ENCODE data around the gene METTL13.

The METTL13 gene

GRCh38 chr1:171753182-171753581 lies 28.3 kb upstream of the METTL13 start:
- DNase-seq: no peak
- H3K27me3 Mint-ChIP-seq: peaks cover 20 to 22% of the 10 kb centered on the region in 2 donors
- no peak overlapping the region for H3K4me3 Mint-ChIP-seq
- H3K27ac Mint-ChIP-seq: no peak overlapping the region
- no peaks in the 10 kb centered on the region for H3K4me1 Mint-ChIP-seq
- no peak for ATAC-seq (replicated peaks)
- no peaks in the 10 kb centered on the region for H3K36me3 Mint-ChIP-seq
- no peaks in the 10 kb centered on the region for H3K9me3 Mint-ChIP-seq

- H3K27me3 Mint-ChIP-seq: peaks cover 20 to 22% of the 10 kb centered on the region in 2 donors
- no peaks in the 10 kb centered on the region for H3K36me3 Mint-ChIP-seq
- H3K4me1 Mint-ChIP-seq: no peaks in the 10 kb centered on the region
- DNase-seq (no peak), ATAC-seq (replicated peaks) (no peak)
- no peak overlapping the region for H3K27ac Mint-ChIP-seq
- no peaks in the 10 kb centered on the region for H3K9me3 Mint-ChIP-seq
- no peak overlapping the region for H3K4me3 Mint-ChIP-seq
Measured at GRCh38 chr1:171753685-171754352, 27.6 kb upstream of the METTL13 start.

DNA sequence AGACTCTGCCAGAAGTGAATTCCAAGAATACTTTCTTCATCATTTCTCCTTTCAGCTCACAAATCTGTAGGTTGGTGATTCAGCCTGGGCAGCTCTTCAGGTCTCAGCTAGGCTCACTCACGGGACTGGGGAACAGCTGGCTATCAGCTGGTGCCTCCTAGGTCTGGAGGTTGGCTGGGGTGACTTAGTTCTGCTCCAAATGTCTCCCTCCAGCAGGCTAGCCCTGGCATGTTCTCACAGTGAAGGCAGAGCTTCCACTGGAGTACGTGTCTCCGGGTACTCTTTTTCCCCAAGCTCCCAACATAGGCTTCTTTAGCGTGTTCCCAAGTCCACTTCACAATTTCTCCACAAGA lies 27.1 kb upstream of the METTL13 start:
- Mint-ChIP-seq H3K4me1 (no peaks in the 10 kb centered on the region), H3K27ac (no peak overlapping the region), H3K36me3 (no peaks in the 10 kb centered on the region), H3K4me3 (no peak overlapping the region), H3K27me3 (peaks cover 20 to 22% of the 10 kb centered on the region in 2 donors), H3K9me3 (no peaks in the 10 kb centered on the region)
- no peak for DNase-seq
- ATAC-seq (replicated peaks): no peak

- H3K27ac Mint-ChIP-seq: no peak overlapping the region
Measured at GRCh38 chr1:171754971-171755370, 26.5 kb upstream of the METTL13 start.

DNA sequence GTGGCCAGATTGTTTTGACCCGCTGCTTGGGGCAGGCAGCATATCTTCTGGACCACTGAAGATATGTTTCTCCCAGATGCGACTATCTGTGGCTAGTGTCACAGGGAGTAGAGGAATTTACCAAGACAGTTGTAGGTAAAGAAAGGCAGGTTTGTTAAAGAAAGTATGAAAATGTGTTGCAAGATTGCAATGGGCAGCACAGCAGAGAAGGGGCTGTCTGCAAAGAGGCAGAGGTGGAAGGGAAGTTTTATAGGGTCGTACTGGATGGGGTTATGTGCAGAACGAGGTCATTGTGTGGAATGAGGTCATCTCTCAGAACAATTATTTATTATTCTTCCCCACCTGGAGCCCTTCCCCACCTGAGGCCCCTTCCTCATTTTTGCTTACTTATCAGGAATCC lies 24.6 kb upstream of the METTL13 start:
- Mint-ChIP-seq H3K27ac (no peak overlapping the region), H3K36me3 (no peaks in the 10 kb centered on the region), H3K9me3 (no peaks in the 10 kb centered on the region)

More at GRCh38 chr1:171754971-171755370, 26.5 kb upstream of the METTL13 start:
- ATAC-seq (replicated peaks): no peak
- Mint-ChIP-seq H3K4me1 (no peaks in the 10 kb centered on the region), H3K36me3 (no peaks in the 10 kb centered on the region), H3K9me3 (no peaks in the 10 kb centered on the region), H3K4me3 (no peak overlapping the region), H3K27me3 (peaks cover 20 to 22% of the 10 kb centered on the region in 2 donors)
- DNase-seq: no peak

GRCh38 chr1:171758011-171758410 lies 23.4 kb upstream of the METTL13 start:
- H3K9me3 Mint-ChIP-seq: no peaks in the 10 kb centered on the region
- H3K4me1 Mint-ChIP-seq: no peaks in the 10 kb centered on the region
- no peak for ATAC-seq (replicated peaks)
- DNase-seq: no peak
- no peak overlapping the region for H3K27ac Mint-ChIP-seq
- H3K4me3 Mint-ChIP-seq: no peak overlapping the region
- H3K36me3 Mint-ChIP-seq: no peaks in the 10 kb centered on the region
- peaks cover 21 to 27% of the 10 kb centered on the region in 2 donors for H3K27me3 Mint-ChIP-seq

More for the DNA sequence above, 24.6 kb upstream of the METTL13 start:
- Mint-ChIP-seq H3K27me3 (peaks cover 20 to 22% of the 10 kb centered on the region in 2 donors), H3K4me1 (no peaks in the 10 kb centered on the region), H3K4me3 (no peak overlapping the region)
- no peak for DNase-seq
- no peak for ATAC-seq (replicated peaks)

DNA sequence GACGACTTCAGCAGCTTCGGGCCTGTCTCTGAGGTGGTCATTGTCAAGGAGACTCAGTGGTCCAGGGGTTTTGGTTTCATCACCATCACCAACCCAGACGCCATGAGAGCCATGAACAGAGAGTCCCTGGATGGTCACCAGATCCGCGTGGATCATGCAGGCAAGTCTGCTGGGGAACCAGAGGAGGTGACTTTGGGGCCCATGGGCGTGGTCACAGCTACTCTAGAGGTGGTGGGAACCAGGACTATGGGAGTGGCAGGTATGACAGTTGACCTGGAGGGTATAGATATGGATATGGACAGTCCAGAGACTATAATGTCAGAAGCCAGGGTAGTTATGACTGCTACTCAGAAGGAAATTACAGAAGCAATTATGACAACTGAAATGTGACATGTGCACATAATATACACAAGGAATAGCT lies 19.3 kb upstream of the METTL13 start:
- no peak overlapping the region for H3K4me3 Mint-ChIP-seq
- H3K27me3 Mint-ChIP-seq: peaks cover 15 to 18% of the 10 kb centered on the region in 2 donors
- ATAC-seq (replicated peaks) (no peak), DNase-seq (no peak)
- H3K36me3 Mint-ChIP-seq: no peaks in the 10 kb centered on the region
- no peaks in the 10 kb centered on the region for H3K9me3 Mint-ChIP-seq
- no peak overlapping the region for H3K27ac Mint-ChIP-seq
- H3K4me1 Mint-ChIP-seq: peaks cover 0 to 4% of the 10 kb centered on the region in 2 donors

GRCh38 chr1:171763764-171764163 lies 17.7 kb upstream of the METTL13 start:
- Mint-ChIP-seq H3K27ac (no peak overlapping the region), H3K4me1 (peaks cover 0 to 4% of the 10 kb centered on the region in 2 donors), H3K9me3 (no peaks in the 10 kb centered on the region), H3K4me3 (no peak overlapping the region), H3K27me3 (peaks cover 15 to 18% of the 10 kb centered on the region in 2 donors), H3K36me3 (no peaks in the 10 kb centered on the region)
- ATAC-seq (replicated peaks) (no peak), DNase-seq (no peak)

- peaks cover under 1 to 6% of the 10 kb centered on the region in 2 donors for H3K27me3 Mint-ChIP-seq
- DNase-seq (no peak), ATAC-seq (replicated peaks) (no peak)
- no peaks in the 10 kb centered on the region for H3K36me3 Mint-ChIP-seq
- no peak overlapping the region for H3K4me3 Mint-ChIP-seq
- peaks cover 3 to 25% of the 10 kb centered on the region in 2 donors for H3K4me1 Mint-ChIP-seq
- no peak overlapping the region for H3K27ac Mint-ChIP-seq
- no peaks in the 10 kb centered on the region for H3K9me3 Mint-ChIP-seq
Measured at GRCh38 chr1:171769171-171769570, 12.3 kb upstream of the METTL13 start.

DNA sequence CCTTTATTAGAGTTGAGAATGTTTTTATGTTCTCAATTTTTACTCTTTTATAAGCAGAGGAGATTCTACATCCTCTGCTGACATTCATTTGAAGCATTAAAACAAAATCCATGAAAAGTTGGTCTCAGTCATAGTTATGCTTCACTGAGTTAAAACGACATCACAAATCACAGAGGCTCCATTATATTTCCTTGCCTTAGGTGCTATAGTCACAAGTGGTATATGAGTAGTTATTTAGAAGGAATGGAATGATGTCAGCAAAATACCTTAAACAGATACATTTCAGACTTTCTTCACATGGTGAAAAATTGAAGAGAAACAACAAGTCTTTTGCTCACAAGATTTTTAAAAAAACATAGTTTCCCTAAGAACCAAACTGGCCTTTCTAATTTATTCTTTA lies 11.7 kb upstream of the METTL13 start:
- H3K4me3 Mint-ChIP-seq: no peak overlapping the region
- no peak overlapping the region for H3K27ac Mint-ChIP-seq
- peaks cover 3 to 25% of the 10 kb centered on the region in 2 donors for H3K4me1 Mint-ChIP-seq
- no peak for ATAC-seq (replicated peaks)
- no peaks in the 10 kb centered on the region for H3K9me3 Mint-ChIP-seq
- H3K36me3 Mint-ChIP-seq: no peaks in the 10 kb centered on the region
- peaks cover 0 to 2% of the 10 kb centered on the region in 2 donors for H3K27me3 Mint-ChIP-seq
- no peak for DNase-seq

GRCh38 chr1:171772312-171772711 lies 9.1 kb upstream of the METTL13 start:
- DNase-seq: no peak
- H3K27ac Mint-ChIP-seq: no peak overlapping the region

GRCh38 chr1:171780583-171781175 lies 781 bp upstream of the METTL13 start:
- H3K36me3 Mint-ChIP-seq: peaks cover 22 to 29% of the 10 kb centered on the region in 2 donors
- DNase-seq: no peak
- no peaks in the 10 kb centered on the region for H3K9me3 Mint-ChIP-seq
- peak overlapping the region; percentile 97 for H3K27ac Mint-ChIP-seq
- peaks cover 26 to 33% of the 10 kb centered on the region in 2 donors for H3K4me1 Mint-ChIP-seq
- peak overlapping the region; percentile 91 to 95 for H3K4me3 Mint-ChIP-seq
- no peak for ATAC-seq (replicated peaks)
- peaks cover 6% of the 10 kb centered on the region in 2 donors for H3K27me3 Mint-ChIP-seq

More at GRCh38 chr1:171772312-171772711, 9.1 kb upstream of the METTL13 start:
- ATAC-seq (replicated peaks): peak; percentile 52 to 70
- Mint-ChIP-seq H3K9me3 (no peaks in the 10 kb centered on the region), H3K4me1 (peaks cover 3 to 21% of the 10 kb centered on the region in 2 donors), H3K36me3 (no peaks in the 10 kb centered on the region), H3K4me3 (no peak overlapping the region), H3K27me3 (peaks cover under 1 to 2% of the 10 kb centered on the region in 2 donors)

DNA sequence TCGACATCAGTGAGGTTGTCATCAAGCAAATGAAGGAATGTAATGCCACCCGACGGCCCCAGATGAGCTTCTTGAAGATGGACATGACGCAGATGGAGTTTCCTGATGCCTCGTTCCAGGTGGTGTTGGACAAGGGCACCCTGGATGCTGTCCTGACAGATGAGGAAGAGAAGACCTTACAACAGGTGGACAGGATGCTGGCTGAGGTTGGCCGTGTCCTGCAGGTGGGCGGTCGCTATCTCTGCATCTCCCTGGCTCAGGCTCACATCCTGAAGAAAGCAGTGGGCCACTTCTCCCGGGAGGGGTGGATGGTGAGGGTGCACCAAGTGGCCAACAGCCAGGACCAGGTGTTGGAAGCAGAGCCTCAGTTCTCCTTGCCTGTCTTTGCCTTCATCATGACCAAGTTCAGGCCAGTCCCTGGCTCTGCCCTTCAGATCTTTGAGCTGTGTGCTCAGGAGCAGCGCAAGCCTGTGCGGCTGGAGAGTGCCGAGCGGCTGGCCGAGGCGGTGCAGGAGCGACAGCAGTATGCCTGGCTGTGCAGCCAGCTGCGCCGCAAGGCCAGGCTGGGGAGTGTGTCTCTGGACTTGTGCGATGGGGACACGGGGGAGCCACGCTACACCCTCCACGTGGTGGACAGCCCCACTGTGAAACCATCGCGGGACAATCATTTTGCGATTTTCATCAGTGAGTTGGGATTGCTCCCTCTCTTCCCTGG lies 2.5 kb downstream of the METTL13 start:
- Mint-ChIP-seq H3K4me3 (no peak overlapping the region), H3K27ac (no peak overlapping the region), H3K9me3 (no peaks in the 10 kb centered on the region), H3K27me3 (no peaks in the 10 kb centered on the region), H3K36me3 (peaks cover 48 to 57% of the 10 kb centered on the region in 2 donors), H3K4me1 (peaks cover 29 to 42% of the 10 kb centered on the region in 2 donors)
- no peak for ATAC-seq (replicated peaks)
- no peak for DNase-seq

GRCh38 chr1:171784784-171785183 lies 3.3 kb downstream of the METTL13 start:
- DNase-seq (no peak), ATAC-seq (replicated peaks) (no peak)
- Mint-ChIP-seq H3K4me3 (peak overlapping the region; percentile 10 to 47), H3K27me3 (no peaks in the 10 kb centered on the region), H3K36me3 (peaks cover 49 to 65% of the 10 kb centered on the region in 2 donors), H3K4me1 (peaks cover 29 to 42% of the 10 kb centered on the region in 2 donors), H3K9me3 (no peaks in the 10 kb centered on the region), H3K27ac (peak overlapping the region; percentile 33)
